ENCODE results near the gene DNAJC3.
"Not testable (repeated sequence)": the region's sequence is repeated elsewhere in the genome, so short reads cannot be mapped to it uniquely, and the experiment has no call there.

Gene DNAJC3

DNA sequence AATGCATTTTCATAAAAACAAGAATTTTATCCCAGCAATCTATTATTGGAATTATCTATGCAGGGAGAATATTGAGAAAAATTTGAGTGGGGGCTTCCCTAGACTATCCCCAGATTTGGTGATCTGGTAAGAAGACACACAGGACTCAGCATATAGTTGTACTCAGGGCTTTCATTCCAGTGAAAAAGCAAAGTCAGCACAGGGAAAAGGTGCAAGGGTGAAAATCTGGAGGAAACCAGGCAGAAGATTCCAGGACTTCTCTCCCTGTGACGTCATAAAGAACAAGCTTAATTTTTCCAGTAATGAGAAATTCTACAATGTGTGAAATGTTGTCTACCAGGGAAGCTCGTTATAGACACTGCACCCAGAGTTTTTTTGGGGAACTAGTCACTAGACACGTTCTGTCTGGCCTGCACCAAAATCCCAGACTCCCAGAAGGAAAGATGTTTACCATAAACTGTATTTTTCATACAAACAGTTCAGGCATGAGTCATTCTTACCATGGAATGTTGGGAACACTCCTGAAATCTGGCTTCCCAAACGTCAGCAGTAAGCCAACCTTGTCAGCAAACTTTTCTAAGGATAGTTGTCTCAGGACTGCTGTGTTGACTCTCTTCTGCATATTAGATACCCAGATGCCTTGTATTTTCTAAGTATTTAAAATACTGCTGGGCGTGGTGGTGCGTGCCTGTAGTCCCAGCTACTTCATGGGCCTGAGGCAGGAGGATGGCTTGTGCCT lies 107.4 kb downstream of the DNAJC3 start:
- FAIRE-seq, result no peak

DNA sequence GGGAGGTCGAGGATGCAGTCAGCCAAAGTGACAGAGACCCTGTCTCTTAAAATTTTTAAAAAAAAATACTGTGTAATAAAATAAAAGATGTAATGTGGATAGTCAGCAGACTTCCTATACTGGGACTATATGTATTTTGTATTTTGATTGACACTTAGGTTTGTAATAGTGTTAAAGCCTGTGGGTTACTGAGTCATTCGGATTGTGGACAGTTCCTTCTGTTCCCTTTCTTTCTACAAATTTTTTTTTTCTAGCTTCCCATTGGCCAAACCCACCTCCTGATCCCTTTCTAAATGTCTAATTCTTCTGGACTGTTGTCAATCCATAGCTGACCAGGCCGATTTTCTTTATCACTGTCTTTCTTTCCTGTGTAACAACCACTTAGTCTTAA lies 108.0 kb downstream of the DNAJC3 start:
- no peak for FAIRE-seq

DNA sequence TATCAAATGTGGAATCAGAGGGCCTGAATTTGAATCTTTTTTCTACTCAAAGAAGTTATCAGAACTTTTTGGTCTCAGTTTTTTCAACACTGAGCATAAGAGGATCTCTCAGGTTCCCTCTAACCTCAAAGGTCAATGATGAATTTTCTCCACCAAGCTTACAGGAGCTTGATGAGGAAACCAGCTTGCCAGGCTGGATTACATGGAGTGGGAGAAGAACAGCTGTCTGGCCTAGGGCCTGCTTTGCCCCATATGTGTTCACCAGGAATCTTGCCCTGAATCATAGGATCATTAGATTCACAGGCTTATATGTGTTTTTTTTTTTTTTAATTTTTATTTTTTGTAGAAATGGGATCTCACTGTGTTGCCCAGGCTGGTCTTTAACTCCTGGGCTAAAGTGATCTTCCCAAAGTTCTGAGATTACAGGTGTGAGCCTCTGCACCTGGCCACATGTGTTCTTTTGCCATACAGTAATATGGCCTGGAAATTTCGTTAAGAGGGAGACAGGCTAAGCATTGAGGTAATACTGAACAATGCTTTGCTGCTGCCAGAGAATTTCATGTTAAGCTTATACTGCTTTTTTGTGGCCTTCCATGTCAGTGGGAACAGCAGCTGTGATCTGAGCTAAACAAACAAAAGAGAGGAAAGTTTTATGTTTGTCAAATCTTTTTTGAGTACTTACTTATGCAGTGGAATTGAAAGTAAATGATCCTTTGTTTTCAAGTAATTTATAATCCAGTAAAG lies 110.6 kb downstream of the DNAJC3 start:
- FAIRE-seq, result no peak

DNA sequence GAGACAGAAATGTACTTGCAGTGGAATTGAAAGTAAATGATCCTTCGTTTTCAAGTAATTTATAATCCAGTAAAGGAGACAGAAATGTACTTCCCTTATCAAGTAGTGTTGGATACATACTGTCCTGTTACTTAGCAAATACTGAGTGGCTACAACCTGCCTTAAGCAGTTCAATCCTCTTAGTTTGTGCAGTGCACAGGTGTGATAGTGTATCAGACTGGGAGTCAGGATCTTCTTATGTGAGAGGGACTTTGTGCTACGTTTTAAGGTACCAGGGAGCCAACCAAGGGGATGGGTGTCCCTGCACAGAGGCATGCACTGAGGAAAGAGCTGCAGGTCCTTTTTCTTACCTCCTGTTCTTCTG lies 111.1 kb downstream of the DNAJC3 start:
- no peak for FAIRE-seq

DNA sequence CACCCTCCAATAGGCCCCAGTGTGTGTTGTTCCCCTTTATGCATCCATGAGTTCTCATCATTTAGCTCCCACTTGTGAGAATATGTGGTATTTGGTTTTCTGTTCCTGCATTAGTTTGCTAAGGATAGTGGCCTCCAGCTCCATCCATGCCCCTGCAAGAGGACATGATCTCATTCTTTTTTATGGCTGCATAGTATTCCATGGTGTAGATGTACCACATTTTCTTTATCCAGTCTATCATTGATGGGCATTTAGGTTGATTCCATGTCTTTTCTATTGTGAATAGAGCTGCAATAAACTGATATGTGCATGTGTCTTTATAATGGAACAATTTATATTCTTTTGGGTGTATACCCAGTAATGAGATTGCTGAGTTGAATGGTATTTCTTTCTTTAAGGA lies 112.4 kb downstream of the DNAJC3 start:
- not testable (repeated sequence) for FAIRE-seq

DNA sequence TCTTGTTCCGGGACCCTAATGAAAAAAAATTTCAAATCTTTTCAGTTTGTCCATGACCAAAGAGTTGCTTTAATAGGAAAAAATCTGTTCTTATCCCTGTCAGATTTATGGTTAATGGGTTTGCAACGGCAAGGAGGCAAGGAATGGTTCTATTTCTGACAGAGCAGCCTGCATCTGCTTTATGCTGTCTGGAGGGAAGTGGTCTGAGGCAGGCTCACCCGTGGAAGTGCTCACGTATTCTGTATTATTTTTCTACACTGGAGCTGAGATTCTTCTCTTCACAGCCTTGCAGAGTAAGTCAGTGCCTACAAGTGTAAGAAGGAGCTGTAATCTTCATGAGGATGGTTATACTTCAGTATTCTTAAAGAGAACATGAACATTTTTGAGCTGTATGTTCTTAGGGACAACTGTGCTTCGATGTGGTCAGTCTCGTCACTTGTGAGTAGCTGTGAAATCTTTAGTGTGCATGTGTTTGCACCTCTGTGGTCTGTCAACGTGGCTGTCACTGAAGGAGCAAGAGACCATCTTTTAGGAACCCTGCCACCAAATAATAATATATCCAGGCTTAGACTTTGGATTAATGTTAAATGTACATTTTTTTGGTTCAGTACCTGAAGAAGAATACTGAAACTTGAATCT lies 114.3 kb downstream of the DNAJC3 start:
- no peak for FAIRE-seq

DNA sequence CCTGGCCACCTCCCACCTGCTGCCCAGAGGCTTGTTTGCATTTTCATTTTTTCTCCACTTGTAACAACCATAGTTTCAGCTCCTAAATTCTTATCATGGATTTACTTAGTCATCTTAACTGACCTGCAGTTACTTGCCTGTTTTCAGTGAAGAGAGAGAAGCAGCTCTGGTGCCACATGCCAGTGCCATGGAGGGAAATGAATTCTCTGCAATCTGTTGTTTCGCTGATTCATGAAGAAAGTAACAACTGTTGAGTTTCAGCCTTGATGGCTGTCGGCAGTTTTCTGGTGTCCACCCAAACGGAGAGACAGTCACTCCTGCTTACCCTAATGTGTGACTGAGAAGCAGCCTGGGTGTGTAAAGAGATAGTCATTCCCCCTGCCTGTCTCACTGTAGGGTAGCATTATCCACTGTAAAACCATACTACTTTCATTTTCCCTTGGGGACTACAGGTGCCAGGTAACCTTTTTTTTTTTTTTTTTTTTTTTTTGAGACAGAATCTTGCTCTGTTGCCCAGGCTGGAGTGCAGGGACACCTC lies 116.1 kb downstream of the DNAJC3 start:
- no peak for FAIRE-seq

DNA sequence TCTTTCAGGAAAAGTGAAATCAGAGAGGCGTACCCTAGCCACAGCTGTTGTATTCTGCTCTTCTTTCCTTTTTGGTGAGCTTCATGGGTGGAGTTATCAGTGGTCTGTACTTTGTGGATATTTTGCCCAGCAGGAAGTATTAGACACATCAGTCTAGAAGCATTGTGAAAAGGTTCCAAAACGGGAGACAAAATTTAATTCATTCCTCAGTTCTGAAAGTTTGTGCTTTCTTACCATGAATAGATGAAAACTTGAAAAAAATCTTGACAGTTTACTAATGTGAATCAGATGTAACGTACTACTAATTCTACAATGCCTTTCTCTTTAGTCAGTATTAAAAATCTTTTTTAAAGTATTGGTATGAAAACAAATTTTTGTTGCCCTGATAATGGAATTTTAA lies 116.8 kb downstream of the DNAJC3 start:
- FAIRE-seq, result no peak

DNA sequence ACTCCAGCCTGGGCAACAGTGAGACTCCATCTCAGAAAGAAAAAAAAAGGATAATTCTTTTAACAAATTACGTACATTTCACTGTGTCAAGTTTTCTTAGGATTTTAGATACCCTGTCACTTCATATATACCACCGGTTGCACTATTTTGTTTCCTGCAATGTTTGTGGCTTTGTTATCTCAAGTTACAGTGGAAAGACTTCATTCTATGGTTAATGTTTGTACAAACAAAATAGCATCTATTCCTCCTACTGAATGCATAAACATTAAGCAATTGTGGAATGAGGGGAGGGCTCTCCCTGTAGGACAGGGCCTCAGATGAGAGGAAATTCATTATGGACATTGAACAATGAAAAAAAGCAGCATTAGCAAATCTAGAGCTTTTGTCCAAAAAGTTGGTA lies 120.1 kb downstream of the DNAJC3 start:
- no peak for FAIRE-seq

DNA sequence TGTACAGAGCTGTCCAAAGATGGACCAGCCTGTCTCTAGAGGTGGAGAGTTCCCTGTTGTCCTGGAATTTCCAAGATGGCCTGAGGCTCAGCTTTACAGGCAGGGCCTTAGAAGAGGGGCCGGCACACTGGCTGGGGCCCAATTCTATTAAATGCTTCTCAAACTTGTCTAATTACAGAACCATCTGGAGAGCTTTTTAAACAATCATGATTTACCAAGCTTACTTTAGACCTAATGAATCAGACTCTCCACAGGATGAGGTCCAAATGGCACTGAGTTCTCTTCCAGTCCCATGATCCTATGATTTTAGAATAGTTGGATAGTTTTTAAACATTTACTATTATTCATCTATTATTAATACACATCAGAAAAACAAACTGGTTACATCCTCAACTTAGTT lies 123.5 kb downstream of the DNAJC3 start:
- FAIRE-seq, result no peak

DNA sequence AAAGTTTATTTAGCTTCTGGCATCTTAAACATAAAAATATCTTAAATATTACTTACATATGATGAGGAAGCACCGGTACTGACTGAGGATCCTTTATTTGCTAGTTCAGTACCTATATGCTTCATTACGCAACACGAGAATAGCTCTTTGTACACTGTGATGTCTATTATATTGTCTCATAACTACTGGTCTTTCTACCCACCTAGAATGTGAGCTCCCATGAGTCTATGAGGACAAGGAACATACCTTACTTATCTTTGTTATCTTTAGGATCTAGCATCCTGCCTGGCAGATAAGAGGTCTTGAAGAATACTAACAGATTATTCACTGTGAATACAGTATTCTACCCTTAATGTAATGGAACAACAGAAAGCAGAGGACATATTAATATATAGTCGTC lies 124.9 kb downstream of the DNAJC3 start:
- no peak for FAIRE-seq

DNA sequence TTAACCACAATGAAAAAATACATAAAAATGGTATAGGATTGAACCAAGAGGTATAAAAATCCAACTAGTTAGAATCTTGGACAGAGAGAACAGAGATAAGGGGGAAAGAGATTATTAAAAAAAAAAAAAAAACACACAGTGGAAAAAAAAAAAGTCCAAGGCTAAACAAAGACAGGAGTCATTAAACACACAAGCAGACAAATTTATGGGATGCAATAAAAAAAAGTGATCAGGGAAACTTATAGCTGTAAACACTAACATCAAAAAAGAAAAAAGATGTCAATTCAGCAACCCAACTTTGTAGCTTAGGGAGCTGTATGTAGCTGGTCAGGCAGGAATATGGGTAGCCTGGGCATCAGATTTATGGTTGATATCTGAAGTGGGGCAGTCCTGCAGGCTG lies 129.0 kb downstream of the DNAJC3 start:
- no peak for FAIRE-seq

DNA sequence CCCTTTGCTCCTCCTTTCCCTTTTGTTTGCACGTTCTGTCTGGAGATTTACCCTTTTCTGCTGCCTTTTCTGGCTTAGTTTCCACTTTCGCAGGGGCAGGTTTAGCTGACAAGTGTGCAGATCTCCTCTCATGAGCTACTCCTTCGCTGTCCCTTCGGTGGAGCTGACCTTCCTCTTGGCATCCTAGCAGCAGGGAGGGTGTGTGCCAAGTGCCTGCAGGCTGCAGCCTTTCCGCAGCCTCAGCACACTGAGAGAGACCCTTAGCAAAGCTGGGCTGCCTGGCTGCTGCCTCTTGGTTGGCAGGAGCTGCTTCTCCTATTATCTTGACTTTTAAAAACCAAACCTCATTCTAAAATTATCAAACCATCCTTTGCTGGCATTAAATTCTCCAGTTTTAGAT lies 132.5 kb downstream of the DNAJC3 start:
- no peak for FAIRE-seq

DNA sequence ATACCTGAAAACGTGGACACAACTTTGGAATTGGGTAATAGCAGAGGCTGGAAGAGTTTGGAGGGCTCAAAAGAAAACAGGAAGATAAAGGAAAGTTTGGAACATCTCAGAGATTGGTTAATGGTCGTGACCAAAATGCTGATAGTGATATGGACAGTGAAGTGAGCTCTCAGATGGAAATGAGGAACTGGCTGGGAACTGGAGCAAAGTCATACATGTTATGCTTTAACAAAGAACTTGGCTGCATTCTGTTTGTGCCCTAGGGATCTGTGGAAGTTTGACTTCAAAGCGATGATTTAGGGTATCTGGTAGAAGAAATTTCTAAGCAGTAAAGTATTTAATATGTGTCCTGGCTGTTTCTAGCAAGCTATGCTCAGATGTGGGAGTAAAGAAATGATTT lies 136.2 kb downstream of the DNAJC3 start:
- no peak for FAIRE-seq

DNA sequence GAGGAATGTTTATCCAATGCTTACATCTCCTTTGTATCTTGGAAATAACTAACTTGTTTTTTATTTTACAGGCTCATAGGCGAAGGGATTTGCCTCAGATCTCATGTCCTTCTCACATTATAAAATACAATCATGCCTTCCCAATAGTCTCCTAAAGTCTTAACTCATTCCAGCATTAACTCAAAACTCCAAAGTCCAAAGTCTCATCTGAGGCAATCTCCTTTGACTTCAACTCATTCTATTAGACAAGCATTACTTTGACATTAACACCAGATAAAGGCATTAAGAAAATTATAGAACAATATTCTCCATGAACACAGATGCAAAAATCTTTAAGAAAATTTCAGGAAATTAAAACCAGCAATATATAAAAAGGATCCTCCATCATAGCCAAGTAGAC lies 137.6 kb downstream of the DNAJC3 start:
- no peak for FAIRE-seq

DNA sequence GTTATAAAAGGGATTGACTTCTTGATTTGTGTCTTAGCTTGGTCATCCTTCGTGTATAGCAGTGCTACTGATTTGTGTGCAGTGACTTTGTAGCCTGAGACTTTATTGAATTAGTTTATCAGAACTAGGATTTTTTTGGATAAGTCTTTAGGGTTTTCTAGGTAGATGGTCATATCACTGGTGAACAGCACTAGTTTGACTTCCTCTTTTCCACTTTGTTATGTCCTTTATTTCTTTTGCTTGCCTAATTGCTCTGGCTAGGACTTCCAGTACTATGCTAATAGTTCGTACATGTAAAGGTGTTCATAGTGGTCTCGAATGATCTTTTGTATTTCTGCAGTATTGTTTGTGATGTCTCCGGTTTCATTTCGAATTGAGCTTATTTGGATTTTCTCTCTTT lies 145.4 kb downstream of the DNAJC3 start:
- FAIRE-seq, result no peak

DNA sequence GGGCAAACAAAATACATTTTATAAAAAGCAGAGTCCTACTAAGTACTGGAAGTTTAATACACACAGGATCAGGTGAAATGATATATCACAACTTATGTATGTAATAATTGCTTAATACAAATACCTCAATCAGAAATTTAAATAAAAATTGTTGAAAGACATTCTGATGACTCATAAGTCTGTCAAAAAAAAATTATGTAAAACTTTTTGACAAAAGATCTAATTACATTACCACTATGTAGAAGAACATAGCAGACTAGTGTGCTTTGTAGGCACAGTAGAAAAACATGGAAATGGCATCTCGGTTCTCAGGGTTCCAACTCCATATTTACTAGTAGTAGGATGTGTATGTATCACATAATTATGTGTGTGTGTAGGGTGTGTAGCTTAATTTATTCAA lies 156.2 kb downstream of the DNAJC3 start:
- FAIRE-seq, result peak; percentile 8

DNA sequence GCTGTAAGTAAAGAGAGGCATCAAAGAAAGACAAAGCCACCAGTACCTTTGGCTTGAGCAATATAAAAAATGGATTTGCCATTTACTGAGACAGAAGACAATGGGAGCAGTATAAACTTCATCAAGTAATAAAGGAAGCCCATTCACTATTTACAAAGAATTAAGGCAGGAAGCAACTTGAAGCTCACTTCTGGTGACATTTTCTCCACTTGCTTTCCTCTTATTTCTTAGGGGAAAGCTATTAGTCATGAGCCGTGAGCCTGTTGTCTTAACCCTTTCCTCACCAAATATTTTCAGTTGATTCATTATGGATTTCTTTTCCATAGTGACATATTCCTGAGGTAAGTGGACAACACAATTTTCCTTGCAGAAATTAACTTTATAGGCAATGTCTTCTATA lies 156.8 kb downstream of the DNAJC3 start:
- no peak for FAIRE-seq

DNA sequence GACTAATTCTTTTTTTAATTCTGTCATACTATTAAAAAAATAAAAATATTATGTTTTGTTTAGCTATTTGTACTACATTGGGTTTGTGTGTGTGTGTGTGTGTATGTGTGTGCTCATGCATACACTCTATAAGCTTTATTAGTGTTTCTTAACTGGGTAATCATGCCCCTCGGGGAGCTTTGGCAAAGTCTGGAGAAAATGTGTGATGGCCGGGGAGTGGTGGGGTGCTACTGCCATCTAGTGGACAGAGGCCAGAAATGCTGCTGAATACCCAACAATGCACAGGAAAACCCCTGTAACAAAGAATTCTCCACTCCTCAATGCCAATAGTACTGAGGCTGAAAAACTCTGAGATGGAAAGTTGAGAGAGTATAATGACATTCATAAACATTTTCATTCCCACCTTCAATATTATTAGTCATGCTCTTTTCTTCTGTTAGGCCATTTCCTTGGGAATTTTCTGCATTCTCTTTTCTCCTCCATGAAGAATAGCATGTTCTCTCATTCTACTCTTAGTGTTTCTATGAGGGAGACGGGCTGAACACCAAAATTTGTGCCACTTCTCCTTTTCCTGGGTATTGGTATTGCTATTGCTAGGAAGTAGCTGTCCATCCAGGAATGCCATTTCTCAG lies 157.3 kb downstream of the DNAJC3 start:
- peak; percentile 69 for FAIRE-seq

DNA sequence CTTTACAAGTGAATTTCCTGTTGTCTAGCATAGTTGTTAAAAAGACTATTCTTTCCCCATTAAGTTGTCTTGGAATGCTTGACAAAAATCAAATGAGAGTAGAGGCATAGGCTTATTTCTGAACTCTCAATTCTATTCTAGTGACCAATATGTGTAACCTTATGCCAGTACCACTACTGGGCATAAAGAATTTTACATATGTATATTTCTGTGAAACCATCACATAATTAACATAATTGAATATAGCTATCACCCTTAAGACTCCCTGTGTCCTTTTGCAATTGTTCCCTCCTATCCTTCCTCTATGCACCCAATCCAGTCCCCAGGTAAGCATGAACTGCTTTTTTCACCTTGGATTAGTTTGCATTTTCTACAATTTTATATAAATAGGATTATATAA lies 165.0 kb downstream of the DNAJC3 start:
- no peak for FAIRE-seq

DNA sequence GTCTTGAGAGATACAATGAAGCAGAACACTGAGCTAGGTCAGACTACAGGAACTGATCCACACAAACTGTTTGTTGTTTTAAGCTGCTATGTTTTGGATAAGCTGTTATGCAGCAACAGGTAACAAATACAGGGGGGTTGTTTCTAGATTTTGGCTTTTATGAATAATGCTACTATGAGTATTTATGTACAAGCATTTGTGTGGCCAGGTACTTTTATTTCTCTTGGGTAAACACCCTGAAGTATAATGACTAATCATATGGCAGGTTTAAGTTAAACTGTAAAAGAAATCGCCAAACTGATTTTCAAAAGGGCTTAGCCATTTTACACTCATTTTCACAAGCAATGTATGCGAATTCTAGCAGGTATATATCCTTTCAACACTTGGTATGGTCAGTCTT lies 166.0 kb downstream of the DNAJC3 start:
- no peak for FAIRE-seq

All from endometrium (tissue), 2 donors.